ENCODE measurements around the gene DCANP1. TPM values are rescaled to one million over a fixed set of nuclear protein-coding genes. Genes with fewer than 3 reads are reported as not detected.

DCANP1 gene
- total and polyA plus RNA-seq, 9 of the 15 experiments (the other 6 are each of a cell fraction or from before 2014, with no cell fraction given) = not detected

GRCh38 chr5:135488727-135489465 is 41.7 kb upstream of the DCANP1 start (continued):
- TF ChIP-seq HBP1 (CRISPR knock-in tag; IDR thresholded peaks at IDR 0.05) = no peak
- TF ChIP-seq ZNF707 (CRISPR knock-in tag; conservative IDR thresholded peaks at IDR 0.05) = no peak
- no peak for TF ChIP-seq KDM4B (IDR thresholded peaks at IDR 0.05; ENCODE audit: borderline replicate concordance in 2 of 2, low read depth in 1 of 2)
- TF ChIP-seq HNRNPH1 (optimal IDR thresholded peaks at IDR 0.05; ENCODE audit: low read depth, low read length) = no peak
- TF ChIP-seq THAP12 (CRISPR knock-in tag; IDR thresholded peaks at IDR 0.05) = no peak
- TF ChIP-seq SMARCA5 (IDR thresholded peaks at IDR 0.05) = no peak
- no peak for TF ChIP-seq SRF (CRISPR knock-in tag; IDR thresholded peaks at IDR 0.05)
- TF ChIP-seq POLR2G (IDR thresholded peaks at IDR 0.05; ENCODE audit: low read depth, low read length) = no peak
- TF ChIP-seq CTBP1 (IDR thresholded peaks at IDR 0.05; ENCODE audit: borderline replicate concordance) = peak; percentile 27; the same call in 1 of the 2 replicates
- TF ChIP-seq TOE1 (IDR thresholded peaks at IDR 0.05; ENCODE audit: borderline replicate concordance) = no peak
- TF ChIP-seq TOE1 (CRISPR knock-in tag; IDR thresholded peaks at IDR 0.05; ENCODE audit: borderline replicate concordance, low read depth) = no peak
- TF ChIP-seq MAFF (IDR thresholded peaks at IDR 0.05; ENCODE audit: low read length) = no peak
- no peak for TF ChIP-seq ZBTB17 (CRISPR knock-in tag; IDR thresholded peaks at IDR 0.05)
